Esophagus muscularis mucosa (tissue), 4 donors: ENCODE results near the gene ZNF189. TPM values are rescaled to one million over a fixed set of nuclear protein-coding genes. Genes with fewer than 3 reads are reported as not detected.
A peak's percentile ranks its signal among the peaks of the same experiment; 100 is the strongest.

ENCODE experiments used
- DNase-seq: peaks from one replicate; pipeline ENCODE4 v3.0.0-alpha.2; 2017; ENCODE audit errors: extremely low spot score
- H3K27ac ChIP-seq, 4 donors: fragments of 200-600 bp; sonication (generic); replicated peaks in 1 of 4; 1 replicate in 3 of 4; 2 replicates in 1 of 4; pipeline ENCODE4 v1.5.1; 2016 to 2019; ENCODE audit warnings: mild to moderate bottlenecking in 1 of 4
- H3K27me3 ChIP-seq, 4 donors: fragments of 200-600 bp; sonication (generic); one replicate each; pipeline versions ENCODE4 v1.5.1 to v1.6.0; 2016 to 2019
- H3K36me3 ChIP-seq, 4 donors: fragments of 200-600 bp; sonication (generic); one replicate each; pipeline ENCODE4 v1.5.1; 2016 to 2019
- H3K4me1 ChIP-seq, 4 donors: fragments of 200-600 bp; sonication (generic); one replicate each; pipeline ENCODE4 v1.5.1; 2016 to 2019
- H3K4me3 ChIP-seq, 4 donors: fragments of 200-600 bp; sonication (generic); 1 replicate in 2 of 4; 2 replicates in 2 of 4; pipeline ENCODE4 v1.5.1; 2016 to 2019; ENCODE audit warnings: mild to moderate bottlenecking in 4 of 4, moderate library complexity in 1 of 4
- H3K9me3 ChIP-seq, 4 donors: fragments of 200-600 bp; sonication (generic); 1 replicate in 3 of 4; 2 replicates in 1 of 4; pipeline ENCODE4 v1.5.1; 2016 to 2019
- CTCF ChIP-seq, 3 experiments: fragments of 200-600 bp in 2 of 3; fragments of 450-650 bp in 1 of 3; sonication (generic) in 2 of 3; IDR thresholded peaks; one replicate each; pipeline ENCODE4 v1.5.1; 2017 to 2019; ENCODE audit warnings: antibody characterized with exemption in 3 of 3, mild to moderate bottlenecking in 2 of 3, moderate library complexity in 1 of 3
- EP300 ChIP-seq: sonication (generic); formaldehyde crosslinking; IDR thresholded peaks from one replicate; pipeline ENCODE4 v1.6.1; 2017; ENCODE audit warnings: antibody characterized with exemption
- POLR2A ChIP-seq: fragments of 450-650 bp; IDR thresholded peaks from one replicate; pipeline ENCODE4 v1.6.1; 2017; ENCODE audit warnings: antibody characterized with exemption, moderate library complexity, mild to moderate bottlenecking, low read depth
- POLR2AphosphoS5 ChIP-seq, 2 donors: sonication (generic); formaldehyde crosslinking; IDR thresholded peaks; one replicate each; pipeline ENCODE4 v1.6.1; 2017; ENCODE audit warnings: antibody characterized with exemption in 2 of 2
- WGBS: methylation state at CpG from one replicate; pipeline ENCODE4 v1.1.5; 2018; 5-methylcytosine and 5-hydroxymethylcytosine counted together
- intact Hi-C: fragments of 100-400 bp; cut with DNase I; formaldehyde crosslinking; loops from one replicate; pipeline ENCODE4 v1.15.1; 2023
- small RNA-seq, 3 donors: library from RNA; depleted of rRNA; stranded (forward); fragments of <200 nt; gene quantifications; one replicate each; pipeline ENCODE3, GENCODE V24; 2016
- total RNA-seq, 4 donors: library from RNA; depleted of rRNA; stranded (reverse); fragments of >200 nt; gene quantifications; one replicate each; pipeline versions ENCODE4 v1.1.0 to v1.2.1, GENCODE V29; 2016

The ZNF189 gene
- total RNA-seq, 4 donors from 2014 or later, result 16.7 to 19.6 (median 18.6) TPM

- intact Hi-C loops, result no loop called here
- no peak for DNase-seq
- H3K27ac ChIP-seq, result no peak overlapping the region
- 82% methylated on average over 4 of the region's 4 CpGs for WGBS
- H3K4me1 ChIP-seq, result peaks cover 0 to 7% (median 3%) of the 10 kb centered on the region in 4 donors
- no peak for TF ChIP-seq CTCF (IDR thresholded peaks at IDR 0.05)
- TF ChIP-seq POLR2A, result no peak
- no peak for TF ChIP-seq POLR2AphosphoS5 (IDR thresholded peaks at IDR 0.05)
- no peak for TF ChIP-seq EP300
- no peak overlapping the region for H3K4me3 ChIP-seq
- H3K36me3 ChIP-seq, result no peaks in the 10 kb centered on the region
- H3K27me3 ChIP-seq, result peaks cover 0 to 3% (median 0%) of the 10 kb centered on the region in 4 donors
- H3K9me3 ChIP-seq, result no peaks in the 10 kb centered on the region
Measured at GRCh38 chr9:101453776-101454570, 55.3 kb downstream of the ZNF189 start.

DNA sequence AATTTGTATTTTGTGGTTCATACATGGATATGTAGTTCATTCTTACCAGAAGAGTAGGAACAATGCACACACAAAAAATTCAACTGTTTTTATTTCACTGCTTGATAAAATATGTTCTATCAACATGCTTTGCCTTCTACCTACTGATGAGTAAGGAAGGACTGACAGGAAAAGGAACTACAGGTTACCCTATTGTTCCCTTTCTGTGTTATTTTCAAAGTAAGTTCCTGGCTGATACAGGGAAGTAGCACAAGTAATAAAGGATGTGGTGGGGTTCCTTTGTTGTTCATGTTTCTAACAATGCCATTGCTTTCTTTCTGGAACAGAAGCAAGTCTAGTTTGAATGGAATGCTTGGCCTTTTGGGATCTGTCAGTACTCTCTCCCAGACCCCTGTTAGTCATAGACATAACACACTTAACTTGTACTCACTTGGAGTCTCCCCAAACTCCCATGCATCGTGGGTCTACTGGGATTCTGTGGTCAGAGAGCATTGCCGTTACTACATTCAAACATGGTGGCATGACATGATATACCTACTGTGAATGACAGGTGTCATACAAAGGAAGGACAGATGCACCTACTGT lies 57.1 kb downstream of the ZNF189 start:
- Histone ChIP-seq H3K36me3 (no peaks in the 10 kb centered on the region), H3K4me1 (no peaks in the 10 kb centered on the region), H3K27ac (no peak overlapping the region), H3K27me3 (peaks cover 0 to 3% (median 0%) of the 10 kb centered on the region in 4 donors), H3K4me3 (no peak overlapping the region), H3K9me3 (no peaks in the 10 kb centered on the region)
- intact Hi-C loops, result no loop called here
- TF ChIP-seq EP300 (no peak), POLR2A (no peak), POLR2AphosphoS5 (IDR thresholded peaks at IDR 0.05) (no peak), CTCF (IDR thresholded peaks at IDR 0.05) (no peak)
- DNase-seq, result no peak
- 63% methylated on average over 2 of the region's 2 CpGs for WGBS

DNA sequence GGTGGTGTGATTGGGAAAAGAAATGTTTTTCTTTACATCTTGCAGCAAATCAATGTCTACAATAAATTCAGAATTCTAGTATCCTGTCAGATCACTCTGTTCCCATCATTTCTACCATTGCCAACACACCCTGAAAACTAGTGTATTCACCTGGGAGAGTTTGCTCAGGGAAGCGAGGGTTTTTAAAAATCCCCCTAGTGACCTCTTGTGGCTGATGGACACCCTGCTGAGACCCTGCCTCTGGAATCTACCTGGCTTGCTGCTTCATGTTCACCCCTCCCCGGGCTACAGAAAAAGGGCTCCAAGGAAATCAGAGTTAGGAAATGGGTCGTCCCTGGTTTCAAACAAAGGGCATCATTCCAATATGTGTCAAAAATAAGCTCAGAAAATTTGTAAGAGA lies 58.4 kb downstream of the ZNF189 start:
- intact Hi-C loops, result no loop called here
- Histone ChIP-seq H3K36me3 (no peaks in the 10 kb centered on the region), H3K9me3 (no peaks in the 10 kb centered on the region), H3K27me3 (no peaks in the 10 kb centered on the region), H3K4me1 (no peaks in the 10 kb centered on the region), H3K27ac (no peak overlapping the region), H3K4me3 (no peak overlapping the region)
- DNase-seq, result no peak
- 33% methylated on average over 3 of the region's 3 CpGs for WGBS
- TF ChIP-seq EP300, result no peak
- TF ChIP-seq POLR2AphosphoS5 (IDR thresholded peaks at IDR 0.05), result no peak
- no peak for TF ChIP-seq POLR2A
- TF ChIP-seq CTCF (IDR thresholded peaks at IDR 0.05), result no peak

DNA sequence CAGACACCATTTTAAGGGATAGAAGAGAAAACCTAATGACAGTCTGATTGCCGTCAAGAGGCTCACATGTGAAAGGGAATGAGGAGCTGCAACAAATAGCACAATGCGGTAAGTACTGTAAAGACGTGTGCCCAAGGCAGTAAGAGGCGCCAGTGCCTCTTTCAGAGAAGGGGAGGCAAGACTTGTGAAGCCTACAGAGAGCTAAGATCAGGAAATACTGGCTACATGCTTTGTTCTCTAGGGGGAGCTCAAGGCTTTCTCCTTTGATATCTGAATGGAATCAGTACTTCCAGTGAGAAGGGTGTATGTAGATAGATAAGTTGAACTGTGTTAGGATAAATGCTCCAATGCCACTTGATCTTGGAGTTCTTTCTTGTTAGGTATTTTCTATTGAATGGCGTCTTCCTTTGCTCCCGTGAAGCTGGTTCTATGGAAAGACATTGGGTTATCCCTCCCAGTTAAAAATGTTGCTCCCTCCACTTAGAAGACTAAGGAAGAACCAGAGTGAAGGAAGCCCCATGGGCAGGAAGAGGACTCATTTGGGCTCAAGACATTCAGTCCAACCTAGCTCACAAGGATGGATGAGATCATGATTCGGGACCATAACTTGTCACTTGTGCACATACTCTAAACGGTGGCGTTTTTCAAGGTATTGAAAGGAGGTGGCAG lies 60.4 kb downstream of the ZNF189 start:
- DNase-seq, result no peak
- H3K4me1 ChIP-seq, result no peaks in the 10 kb centered on the region
- intact Hi-C loops, result loop anchor here (2.0 kb wide), 1 partner anchor 72 kb away; no protein-coding TSS in a partner anchor
- WGBS, result 45% methylated on average over 9 of the region's 9 CpGs
- TF ChIP-seq CTCF (IDR thresholded peaks at IDR 0.05) (peak; percentile 65 to 79 (median 75)), EP300 (no peak)
- H3K9me3 ChIP-seq, result no peaks in the 10 kb centered on the region
- no peaks in the 10 kb centered on the region for H3K36me3 ChIP-seq
- H3K27ac ChIP-seq, result no peak overlapping the region
- H3K4me3 ChIP-seq, result no peak overlapping the region
- H3K27me3 ChIP-seq, result no peaks in the 10 kb centered on the region

Small RNAs within 50 kb of the gene (small RNA-seq; reads per million reads assigned to genes)
- 0 reads per million in 3 donors for gene AL353621.2

Other genes with a start within 250 kb of the ZNF189 start
- gene BAAT, start 13.8 kb upstream of the ZNF189 start, total RNA-seq, result not detected
- 10 to 100 TPM in 2 of 4 donors, 1 to 10 TPM in 2; 8.3 to 12.9 (median 10.4) TPM for gene MRPL50, start 233 bp upstream of the ZNF189 start, total RNA-seq
- gene ALDOB, start 36.9 kb downstream of the ZNF189 start, total RNA-seq, result under 1 TPM in 2 of 4 donors, not detected in 2; 0.23 to 0.33 TPM
- 10 to 100 TPM; 23.0 to 32.1 (median 27.2) TPM for gene RNF20, start 135.0 kb downstream of the ZNF189 start, total RNA-seq
- gene PPP3R2, start 196.1 kb downstream of the ZNF189 start, total RNA-seq, result under 1 TPM in 1 of 4 donors, not detected in 3; 0.06 TPM